ENCODE measurements around the gene HCRT.

HCRT gene

DNA sequence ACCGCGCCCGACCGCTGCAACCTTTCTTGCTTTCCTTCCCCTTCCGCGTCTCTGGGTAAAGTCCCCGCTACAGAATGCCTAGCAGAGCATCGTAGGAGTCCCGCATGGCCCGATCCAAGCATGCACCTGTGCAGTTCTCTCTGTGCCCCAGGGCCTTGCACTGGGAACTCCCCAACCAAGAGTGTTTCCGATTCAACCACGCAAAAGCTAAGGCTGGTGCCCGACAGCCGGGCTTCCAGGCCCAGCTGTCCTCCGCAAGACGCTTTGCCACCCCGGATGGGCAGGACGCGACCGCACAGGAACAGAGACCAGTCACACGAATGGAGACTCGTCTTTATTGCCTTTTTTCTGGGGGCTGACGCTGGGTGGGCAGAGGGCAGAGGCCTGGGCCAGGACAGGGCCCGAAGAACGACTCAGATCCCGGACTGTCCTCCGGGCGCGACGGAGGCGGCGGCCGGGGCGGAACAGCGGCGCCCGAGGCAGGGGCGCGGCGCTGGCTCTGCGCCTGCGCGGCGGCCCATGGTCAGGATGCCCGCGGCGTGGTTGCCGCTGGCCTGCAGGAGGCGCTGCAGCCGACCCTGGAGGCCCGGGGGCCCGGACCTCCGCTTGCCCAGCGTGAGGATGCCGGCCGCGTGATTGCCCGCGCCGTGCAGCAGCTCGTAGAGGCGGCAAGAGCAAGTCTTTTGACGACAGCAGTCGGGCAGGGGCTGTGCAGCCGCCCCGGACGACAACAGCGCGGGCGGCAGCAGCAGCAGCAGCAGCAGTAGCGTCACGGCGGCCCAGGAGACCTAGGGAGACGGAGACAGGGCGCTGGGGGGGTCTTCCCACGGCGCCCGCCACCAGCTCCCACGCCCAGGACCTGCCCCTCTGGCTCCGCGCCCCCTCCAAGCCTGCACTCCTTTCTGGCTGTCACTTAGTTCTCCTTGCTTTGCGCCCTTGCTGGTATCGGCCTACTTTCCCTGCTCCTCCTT lies 1.2 kb downstream of the HCRT start:
- no peaks in the 10 kb centered on the region for H3K36me3 ChIP-seq (ENCODE audit: insufficient read depth, low read length)
- H3K27me3 ChIP-seq (ENCODE audit: control insufficient read depth in 1 of 2, insufficient read depth in 2 of 2, low read length in 2 of 2) = peaks cover 8 to 38% of the 10 kb centered on the region in 2 donors
- H3K9me3 ChIP-seq (ENCODE audit: low read length) = no peaks in the 10 kb centered on the region
- peak overlapping the region; percentile 67 to 77 for H3K4me3 ChIP-seq (ENCODE audit: low read depth in 1 of 2, low read length in 2 of 2)
- H3K4me1 ChIP-seq (ENCODE audit: insufficient read depth, low read length) = peaks cover 16% of the 10 kb centered on the region
- peak overlapping the region; percentile 23 for H3K27ac ChIP-seq (ENCODE audit: low read depth, low read length)
- no peak overlapping the region for H3K9ac ChIP-seq (ENCODE audit: low read length)

DNA sequence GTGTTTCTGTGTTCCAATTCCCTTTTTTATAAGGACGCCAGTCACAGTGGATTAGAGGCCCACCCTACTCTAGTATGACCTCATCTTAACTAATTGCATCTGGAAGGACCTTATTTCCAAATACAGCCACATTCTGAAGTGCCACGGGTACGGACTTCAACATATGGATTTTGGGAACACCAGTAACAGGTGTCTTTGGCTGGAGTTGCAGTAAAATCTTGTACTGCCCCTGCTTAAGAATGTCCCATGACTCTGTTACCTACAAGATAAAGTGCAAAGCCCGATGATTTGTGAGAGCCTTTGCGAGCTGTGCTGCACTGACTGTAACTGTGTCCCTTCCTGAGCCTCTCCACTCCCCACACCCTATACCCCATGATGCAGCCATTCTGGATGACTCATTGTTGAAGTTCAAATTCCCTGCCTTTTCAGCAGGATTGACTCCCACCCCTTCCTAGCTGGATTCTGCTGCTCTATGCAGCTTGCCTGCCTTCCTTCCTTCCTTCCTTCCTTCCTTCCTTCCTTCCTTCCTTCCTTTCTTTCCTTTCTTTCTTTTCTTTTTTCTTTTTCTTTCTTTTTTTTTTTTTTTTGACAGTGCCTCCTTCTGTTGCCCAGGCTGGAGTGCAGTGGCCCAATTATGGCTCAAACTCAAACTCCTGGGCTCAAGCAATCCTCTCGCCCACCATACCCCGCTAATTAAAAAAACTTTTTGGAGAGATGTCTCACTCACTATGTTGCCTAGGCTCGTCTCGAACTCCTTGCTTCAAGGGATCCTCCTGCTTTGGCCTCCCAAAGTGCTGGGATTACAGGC lies 2.1 kb downstream of the HCRT start:
- Histone ChIP-seq H3K9me3 (ENCODE audit: low read length) (no peaks in the 10 kb centered on the region), H3K27ac (ENCODE audit: low read depth, low read length) (no peak overlapping the region), H3K9ac (ENCODE audit: low read length) (no peak overlapping the region), H3K27me3 (ENCODE audit: control insufficient read depth in 1 of 2, insufficient read depth in 2 of 2, low read length in 2 of 2) (peaks cover 8 to 38% of the 10 kb centered on the region in 2 donors), H3K4me1 (ENCODE audit: insufficient read depth, low read length) (peaks cover 16% of the 10 kb centered on the region), H3K4me3 (ENCODE audit: low read depth in 1 of 2, low read length in 2 of 2) (peak overlapping the region; percentile 67 to 77), H3K36me3 (ENCODE audit: insufficient read depth, low read length) (no peaks in the 10 kb centered on the region)

DNA sequence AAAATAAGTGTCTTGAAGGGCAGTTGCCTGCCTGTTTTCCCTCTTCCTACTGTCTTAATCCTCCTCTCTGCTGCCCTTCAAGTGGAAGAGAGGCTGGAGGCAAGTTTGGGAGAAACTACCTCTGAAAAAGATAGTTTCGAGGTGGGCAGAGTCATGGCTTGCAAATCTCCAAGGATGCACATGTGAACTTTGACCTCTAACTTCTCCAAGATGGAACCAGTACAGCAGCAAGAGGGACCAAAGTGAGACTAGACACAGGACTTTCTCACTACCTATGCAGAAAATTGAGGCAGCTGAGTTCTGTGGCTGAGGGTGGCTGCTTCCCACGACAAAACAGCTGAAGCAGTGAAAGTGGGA lies 3.4 kb downstream of the HCRT start:
- Histone ChIP-seq H3K27ac (ENCODE audit: low read depth, low read length) (no peak overlapping the region), H3K9ac (ENCODE audit: low read length) (no peak overlapping the region), H3K27me3 (ENCODE audit: control insufficient read depth in 1 of 2, insufficient read depth in 2 of 2, low read length in 2 of 2) (peaks cover 8 to 38% of the 10 kb centered on the region in 2 donors), H3K36me3 (ENCODE audit: insufficient read depth, low read length) (no peaks in the 10 kb centered on the region), H3K4me3 (ENCODE audit: low read depth in 1 of 2, low read length in 2 of 2) (no peak overlapping the region), H3K4me1 (ENCODE audit: insufficient read depth, low read length) (peaks cover 16% of the 10 kb centered on the region), H3K9me3 (ENCODE audit: low read length) (no peaks in the 10 kb centered on the region)

DNA sequence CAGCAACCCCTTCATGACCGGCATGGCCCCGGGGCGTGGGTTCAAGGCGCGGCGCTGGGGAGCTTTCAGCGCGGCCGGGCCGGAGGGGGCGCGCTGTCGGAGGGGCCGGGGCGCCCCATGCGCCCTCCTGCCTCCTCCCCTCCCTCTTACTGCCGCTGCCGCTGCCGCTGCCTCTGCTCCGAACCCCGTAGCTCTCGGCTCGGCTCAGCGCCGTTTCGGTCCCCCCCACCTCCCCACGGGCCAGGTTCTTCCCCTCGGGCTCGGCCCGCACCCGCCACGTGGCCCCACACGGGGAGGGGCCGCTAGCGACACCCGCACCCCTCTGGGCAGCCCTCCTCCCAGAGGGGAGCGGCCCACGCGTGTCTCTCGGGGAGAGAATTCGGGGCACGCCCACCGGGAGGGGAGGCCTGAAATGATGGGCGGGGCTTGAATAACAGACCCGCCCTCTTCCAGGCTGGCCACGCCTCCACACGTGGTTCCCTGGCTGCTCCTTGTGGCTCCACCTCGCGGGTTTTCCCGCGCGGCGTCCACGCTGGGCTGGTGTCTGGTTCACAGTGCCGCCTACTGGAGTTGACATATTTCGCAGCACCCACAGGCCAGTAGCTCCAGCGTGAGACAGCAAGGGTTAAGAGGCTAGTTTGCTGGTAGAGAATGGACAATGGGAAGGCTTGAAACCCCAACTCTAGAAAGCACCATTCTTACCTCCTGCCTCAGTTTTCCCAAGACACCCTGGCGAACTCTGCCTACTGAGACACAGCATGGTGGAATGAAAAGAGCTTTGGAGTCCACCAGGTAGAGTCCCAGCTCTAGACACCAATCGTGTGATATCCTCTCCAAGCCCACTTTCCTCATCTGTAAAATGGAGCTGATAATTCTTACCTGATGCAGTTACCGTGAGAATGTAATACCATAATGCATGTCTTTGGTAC lies 4.1 kb downstream of the HCRT start, which contains the start of gene KCNH4:
Gene KCNH4 (minus strand): TSS at position 221 of the 929 bp plus-strand sequence. CDS start 197 bp downstream, at position 24.
- Histone ChIP-seq H3K9ac (ENCODE audit: low read length) (no peak within 1 kb of the TSS), H3K9me3 (ENCODE audit: low read length) (no peaks in the 10 kb centered on the region), H3K36me3 (ENCODE audit: insufficient read depth, low read length) (no peaks in the 10 kb centered on the region), H3K4me3 (ENCODE audit: low read depth in 1 of 2, low read length in 2 of 2) (peak within 1 kb of the TSS in 1 of 2 donors; percentile 23), H3K27me3 (ENCODE audit: control insufficient read depth in 1 of 2, insufficient read depth in 2 of 2, low read length in 2 of 2) (peaks cover 8 to 38% of the 10 kb centered on the region in 2 donors), H3K27ac (ENCODE audit: low read depth, low read length) (no peak within 1 kb of the TSS), H3K4me1 (ENCODE audit: insufficient read depth, low read length) (peaks cover 16% of the 10 kb centered on the region)

DNA sequence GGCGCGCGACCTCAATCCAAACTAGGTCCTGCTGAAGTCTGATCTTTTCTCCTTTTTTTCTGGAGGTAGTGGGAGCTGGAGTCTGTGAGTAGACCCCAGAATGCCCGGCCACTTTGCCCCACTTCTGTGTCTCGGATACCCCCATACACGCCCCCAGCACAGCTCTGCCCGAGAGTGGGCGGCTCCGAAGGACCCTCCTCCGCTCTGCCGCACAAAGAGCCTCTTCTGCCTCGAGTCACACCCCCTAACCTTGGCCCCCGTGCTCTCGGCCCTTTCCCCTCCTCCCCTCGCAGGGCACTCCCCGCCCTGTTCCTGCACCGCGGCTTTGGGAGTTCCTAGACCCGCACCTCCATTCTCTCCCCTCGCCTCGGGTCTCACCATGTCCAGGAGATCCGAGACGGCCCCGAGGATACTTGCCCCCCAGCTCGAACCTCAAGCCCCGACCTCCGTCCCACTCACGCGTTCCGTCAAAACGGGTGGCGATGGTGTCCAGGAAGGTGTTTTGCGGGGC lies 4.8 kb downstream of the HCRT start:
- Histone ChIP-seq H3K9me3 (ENCODE audit: low read length) (no peaks in the 10 kb centered on the region), H3K4me3 (ENCODE audit: low read depth in 1 of 2, low read length in 2 of 2) (peak overlapping the region in 1 of 2 donors; percentile 23), H3K4me1 (ENCODE audit: insufficient read depth, low read length) (peaks cover 16% of the 10 kb centered on the region), H3K27ac (ENCODE audit: low read depth, low read length) (no peak overlapping the region), H3K36me3 (ENCODE audit: insufficient read depth, low read length) (no peaks in the 10 kb centered on the region), H3K9ac (ENCODE audit: low read length) (no peak overlapping the region), H3K27me3 (ENCODE audit: control insufficient read depth in 1 of 2, insufficient read depth in 2 of 2, low read length in 2 of 2) (peaks cover 8 to 38% of the 10 kb centered on the region in 2 donors)

DNA sequence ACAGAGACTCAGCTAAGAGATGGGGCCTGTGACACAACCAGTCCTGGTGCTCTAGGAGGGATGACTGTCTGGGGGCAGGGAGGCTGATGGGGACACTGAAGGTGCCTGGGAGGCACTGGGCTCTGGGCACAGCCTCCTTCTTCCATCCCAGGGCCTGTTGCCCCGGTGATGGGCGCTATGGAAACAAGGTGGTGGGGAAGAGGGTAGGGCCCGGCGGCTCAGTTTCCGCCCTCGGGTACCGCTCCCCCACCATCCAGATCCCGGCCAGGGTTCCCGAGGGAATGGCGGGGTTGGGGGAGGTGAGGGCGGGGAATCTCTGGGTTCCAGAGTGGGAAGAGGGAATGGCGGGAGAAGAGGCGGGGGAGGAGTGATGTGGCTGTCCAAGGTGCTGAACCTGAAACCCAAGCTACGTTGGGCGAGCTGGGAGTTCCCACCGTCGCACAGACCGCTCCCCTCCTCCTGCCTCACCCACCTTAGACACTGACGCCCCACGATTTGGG lies 5.3 kb downstream of the HCRT start:
- no peak overlapping the region for H3K4me3 ChIP-seq (ENCODE audit: low read depth in 1 of 2, low read length in 2 of 2)
- H3K9me3 ChIP-seq (ENCODE audit: low read length) = no peaks in the 10 kb centered on the region

DNA sequence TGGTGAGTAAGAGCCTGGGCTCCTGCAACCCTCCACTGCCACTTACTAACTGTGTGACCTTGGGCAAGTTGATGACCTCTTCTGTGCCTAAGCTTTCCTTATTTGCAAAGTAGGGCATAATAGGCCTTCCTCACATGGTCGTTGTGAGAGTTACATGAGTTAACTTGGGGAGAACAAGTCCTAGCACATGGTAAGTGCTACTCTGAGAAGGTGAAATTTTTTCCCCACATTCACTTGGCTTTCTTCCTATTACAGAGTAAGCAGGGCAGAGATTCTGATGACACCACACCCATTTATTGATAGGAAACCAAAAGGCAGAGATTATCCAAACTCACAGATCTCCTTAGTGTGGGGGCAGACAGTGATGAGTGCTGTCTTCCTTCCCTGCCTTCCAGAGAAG lies 5.9 kb downstream of the HCRT start:
- H3K4me3 ChIP-seq (ENCODE audit: low read depth in 1 of 2, low read length in 2 of 2) = no peak overlapping the region
- H3K9me3 ChIP-seq (ENCODE audit: low read length) = no peaks in the 10 kb centered on the region
- H3K4me1 ChIP-seq (ENCODE audit: insufficient read depth, low read length) = peaks cover 10% of the 10 kb centered on the region
- peaks cover 8 to 38% of the 10 kb centered on the region in 2 donors for H3K27me3 ChIP-seq (ENCODE audit: control insufficient read depth in 1 of 2, insufficient read depth in 2 of 2, low read length in 2 of 2)
- no peak overlapping the region for H3K9ac ChIP-seq (ENCODE audit: low read length)
- no peak overlapping the region for H3K27ac ChIP-seq (ENCODE audit: low read depth, low read length)
- H3K36me3 ChIP-seq (ENCODE audit: insufficient read depth, low read length) = no peaks in the 10 kb centered on the region

More for the DNA sequence above, 5.3 kb downstream of the HCRT start:
- H3K27me3 ChIP-seq (ENCODE audit: control insufficient read depth in 1 of 2, insufficient read depth in 2 of 2, low read length in 2 of 2) = peaks cover 8 to 38% of the 10 kb centered on the region in 2 donors
- H3K36me3 ChIP-seq (ENCODE audit: insufficient read depth, low read length) = no peaks in the 10 kb centered on the region
- H3K27ac ChIP-seq (ENCODE audit: low read depth, low read length) = no peak overlapping the region
- no peak overlapping the region for H3K9ac ChIP-seq (ENCODE audit: low read length)
- H3K4me1 ChIP-seq (ENCODE audit: insufficient read depth, low read length) = peaks cover 16% of the 10 kb centered on the region

DNA sequence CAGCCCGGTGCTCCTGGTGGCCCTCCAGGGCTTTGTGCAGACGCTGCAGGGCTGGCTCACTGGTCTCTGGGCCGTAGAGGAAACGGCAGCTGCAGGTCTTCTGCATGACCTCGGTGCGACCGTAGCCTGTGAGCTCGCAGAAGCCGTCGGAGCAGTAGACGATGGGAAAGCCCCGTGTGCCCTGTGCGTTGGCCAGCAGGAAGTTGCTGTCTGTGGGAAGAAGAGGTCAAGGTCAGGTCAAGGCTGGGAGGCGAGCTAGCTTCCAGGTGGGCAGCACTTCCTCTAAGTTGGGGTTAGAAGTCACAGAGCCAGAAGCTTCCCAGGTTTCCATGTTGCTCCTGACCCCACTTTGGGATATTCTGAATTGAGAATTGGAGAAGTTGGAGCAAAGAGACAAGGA lies 6.4 kb downstream of the HCRT start:
- Histone ChIP-seq H3K9ac (ENCODE audit: low read length) (no peak overlapping the region), H3K27me3 (ENCODE audit: control insufficient read depth in 1 of 2, insufficient read depth in 2 of 2, low read length in 2 of 2) (peaks cover 8 to 38% of the 10 kb centered on the region in 2 donors), H3K36me3 (ENCODE audit: insufficient read depth, low read length) (no peaks in the 10 kb centered on the region), H3K4me1 (ENCODE audit: insufficient read depth, low read length) (peaks cover 8% of the 10 kb centered on the region), H3K27ac (ENCODE audit: low read depth, low read length) (no peak overlapping the region), H3K9me3 (ENCODE audit: low read length) (no peaks in the 10 kb centered on the region), H3K4me3 (ENCODE audit: low read depth in 1 of 2, low read length in 2 of 2) (no peak overlapping the region)

DNA sequence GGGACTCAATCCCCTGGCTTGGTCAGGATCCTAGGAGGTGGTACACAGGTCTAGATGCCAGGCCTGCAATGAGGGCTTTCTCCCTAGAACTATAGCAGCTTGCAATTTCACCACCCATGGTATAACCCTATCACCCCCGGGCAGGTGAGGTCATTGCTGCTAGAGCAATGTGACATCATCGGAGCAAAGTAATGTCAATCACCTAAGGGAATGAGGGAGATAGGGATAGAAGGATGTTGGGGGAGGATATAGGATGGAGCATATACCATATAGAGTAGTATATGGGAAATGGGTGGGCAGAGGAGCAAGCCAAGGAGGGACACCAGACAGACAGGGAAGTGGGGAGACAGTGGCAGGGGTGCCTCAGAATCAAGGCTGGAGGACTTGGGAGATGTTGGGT lies 7.6 kb downstream of the HCRT start:
- Histone ChIP-seq H3K27me3 (ENCODE audit: control insufficient read depth in 1 of 2, insufficient read depth in 2 of 2, low read length in 2 of 2) (peaks cover 8 to 33% of the 10 kb centered on the region in 2 donors), H3K4me1 (ENCODE audit: insufficient read depth, low read length) (peaks cover 4% of the 10 kb centered on the region), H3K9me3 (ENCODE audit: low read length) (no peaks in the 10 kb centered on the region), H3K4me3 (ENCODE audit: low read depth in 1 of 2, low read length in 2 of 2) (no peak overlapping the region), H3K27ac (ENCODE audit: low read depth, low read length) (no peak overlapping the region), H3K9ac (ENCODE audit: low read length) (no peak overlapping the region), H3K36me3 (ENCODE audit: insufficient read depth, low read length) (no peaks in the 10 kb centered on the region)

DNA sequence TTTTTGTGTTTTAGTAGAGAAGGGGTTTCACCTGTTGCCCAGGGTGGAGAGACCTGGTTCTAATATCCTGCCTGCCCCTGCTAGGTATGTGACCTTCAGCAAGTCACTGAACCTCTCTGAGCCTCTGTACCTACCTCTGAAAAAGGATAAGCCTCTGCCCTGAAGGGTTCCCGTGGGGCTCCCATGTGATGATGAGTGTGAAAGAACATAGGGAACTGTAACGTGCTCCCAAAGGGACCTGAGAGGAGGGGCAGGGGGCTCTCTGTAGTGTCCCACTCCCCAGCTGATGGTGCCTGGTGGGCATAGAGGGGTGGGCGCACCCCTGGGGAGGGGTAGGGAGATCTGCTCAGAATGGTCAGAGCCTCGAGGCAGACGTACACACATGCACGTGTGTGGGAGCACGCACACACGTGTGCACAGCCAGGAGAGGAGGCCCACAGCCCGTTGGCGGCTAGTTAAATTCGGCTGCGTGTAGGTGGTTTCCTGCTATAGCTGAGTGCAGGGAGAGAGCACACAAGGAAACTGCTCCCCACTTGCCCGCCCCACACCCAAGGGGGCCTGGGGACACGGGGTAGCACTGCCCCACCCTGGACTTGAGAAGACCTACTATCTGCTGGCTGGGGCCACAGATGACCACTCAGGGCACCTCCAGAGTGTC lies 11.0 kb downstream of the HCRT start:
- no peaks in the 10 kb centered on the region for H3K36me3 ChIP-seq (ENCODE audit: insufficient read depth, low read length)
- H3K9ac ChIP-seq (ENCODE audit: low read length) = no peak overlapping the region
- no peaks in the 10 kb centered on the region for H3K9me3 ChIP-seq (ENCODE audit: low read length)
- no peaks in the 10 kb centered on the region for H3K4me1 ChIP-seq (ENCODE audit: insufficient read depth, low read length)
- no peaks in the 10 kb centered on the region for H3K27me3 ChIP-seq (ENCODE audit: control insufficient read depth in 1 of 2, insufficient read depth in 2 of 2, low read length in 2 of 2)
- H3K4me3 ChIP-seq (ENCODE audit: low read depth in 1 of 2, low read length in 2 of 2) = no peak overlapping the region
- no peak overlapping the region for H3K27ac ChIP-seq (ENCODE audit: low read depth, low read length)

All from muscle layer of colon (tissue), 2 donors.